OCI-LY3 (cell line): Measurements from ENCODE around the gene LRRC41.

Experiments
- EZH2phosphoT487 ChIP-seq: fragments of 200-600 bp; shearing (Covaris generic); IDR thresholded peaks from 2 replicates; pipeline ENCODE4 v1.6.1; 2018; ENCODE audit warnings: antibody characterized with exemption, mixed run types, low read depth
- TF ChIP-seq, protein P1 (sequence below): fragments of 200-600, 300-600 bp; sonication (generic); IDR thresholded peaks from 2 replicates; pipeline ENCODE4 v1.5.1; 2014; ENCODE audit warnings: antibody characterized with exemption, low read length, low read depth

DNA sequence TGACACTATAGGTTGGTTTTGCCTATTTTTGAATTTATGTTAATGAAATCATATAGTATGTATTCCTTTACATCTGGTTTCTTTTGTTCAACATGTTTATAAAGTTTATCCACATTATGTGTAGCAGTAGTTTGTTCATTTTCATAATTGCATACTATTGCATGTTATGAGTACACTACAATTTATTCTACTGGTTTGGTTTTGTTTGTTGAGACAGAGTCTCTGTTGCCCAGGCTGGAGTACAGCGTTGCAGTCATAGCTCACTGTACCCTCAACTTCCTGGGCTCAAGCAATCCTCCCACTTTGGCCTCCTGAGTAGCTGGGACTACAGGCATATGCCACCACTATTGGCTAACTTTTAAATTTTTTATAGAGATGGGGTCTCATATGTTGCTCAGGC is 34.8 kb downstream of the LRRC41 start:
- TF ChIP-seq, protein P1, sequence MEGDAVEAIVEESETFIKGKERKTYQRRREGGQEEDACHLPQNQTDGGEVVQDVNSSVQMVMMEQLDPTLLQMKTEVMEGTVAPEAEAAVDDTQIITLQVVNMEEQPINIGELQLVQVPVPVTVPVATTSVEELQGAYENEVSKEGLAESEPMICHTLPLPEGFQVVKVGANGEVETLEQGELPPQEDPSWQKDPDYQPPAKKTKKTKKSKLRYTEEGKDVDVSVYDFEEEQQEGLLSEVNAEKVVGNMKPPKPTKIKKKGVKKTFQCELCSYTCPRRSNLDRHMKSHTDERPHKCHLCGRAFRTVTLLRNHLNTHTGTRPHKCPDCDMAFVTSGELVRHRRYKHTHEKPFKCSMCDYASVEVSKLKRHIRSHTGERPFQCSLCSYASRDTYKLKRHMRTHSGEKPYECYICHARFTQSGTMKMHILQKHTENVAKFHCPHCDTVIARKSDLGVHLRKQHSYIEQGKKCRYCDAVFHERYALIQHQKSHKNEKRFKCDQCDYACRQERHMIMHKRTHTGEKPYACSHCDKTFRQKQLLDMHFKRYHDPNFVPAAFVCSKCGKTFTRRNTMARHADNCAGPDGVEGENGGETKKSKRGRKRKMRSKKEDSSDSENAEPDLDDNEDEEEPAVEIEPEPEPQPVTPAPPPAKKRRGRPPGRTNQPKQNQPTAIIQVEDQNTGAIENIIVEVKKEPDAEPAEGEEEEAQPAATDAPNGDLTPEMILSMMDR = no peak
- TF ChIP-seq EZH2phosphoT487 = no peak
